Suppressor macrophage treated with lipopolysaccharide for 1 hour (primary cell): ENCODE results near the gene TECPR2.

Source experiments
- DNase-seq, 3 donors: peaks; one replicate each; pipeline ENCODE4 v3.0.0-alpha.2; 2020 to 2022

The TECPR2 gene

GRCh38 chr14:102387086-102387485 is 24.3 kb downstream of the TECPR2 start:
- no peak for DNase-seq

GRCh38 chr14:102389246-102389645 is 26.5 kb downstream of the TECPR2 start:
- DNase-seq, result peak; percentile 13 to 74 (median 67)

- DNase-seq, result no peak
These were observed 27.5 kb downstream of the TECPR2 start for GRCh38 chr14:102390064-102390855.

- DNase-seq, result no peak
These were observed 29.8 kb downstream of the TECPR2 start for GRCh38 chr14:102392506-102392905.

GRCh38 chr14:102394717-102395375 is 32.1 kb downstream of the TECPR2 start:
- DNase-seq, result no peak

GRCh38 chr14:102396521-102396920 is 33.8 kb downstream of the TECPR2 start:
- no peak for DNase-seq

- no peak for DNase-seq
These were observed 40.3 kb downstream of the TECPR2 start for GRCh38 chr14:102403028-102403427.

- no peak for DNase-seq
These were observed 44.5 kb downstream of the TECPR2 start for GRCh38 chr14:102407258-102407657.

- no peak for DNase-seq
These were observed 46.0 kb downstream of the TECPR2 start for GRCh38 chr14:102408724-102409123.

- no peak for DNase-seq
These were observed 52.9 kb downstream of the TECPR2 start for GRCh38 chr14:102415671-102416070.

- DNase-seq, result no peak
These were observed 54.3 kb downstream of the TECPR2 start for GRCh38 chr14:102417001-102417431.

- no peak for DNase-seq
These were observed 54.9 kb downstream of the TECPR2 start for GRCh38 chr14:102417646-102418045.

GRCh38 chr14:102418169-102418852 is 55.6 kb downstream of the TECPR2 start:
- no peak for DNase-seq

- no peak for DNase-seq
These were observed 56.1 kb downstream of the TECPR2 start for GRCh38 chr14:102418853-102419240.

GRCh38 chr14:102419276-102419675 is 56.5 kb downstream of the TECPR2 start:
- DNase-seq, result no peak

- no peak for DNase-seq
These were observed 57.0 kb downstream of the TECPR2 start for GRCh38 chr14:102419716-102420115.

GRCh38 chr14:102421411-102422057 is 58.8 kb downstream of the TECPR2 start:
- no peak for DNase-seq

- DNase-seq, result no peak
These were observed 61.8 kb downstream of the TECPR2 start for GRCh38 chr14:102424520-102424919.

GRCh38 chr14:102424923-102425322 is 62.2 kb downstream of the TECPR2 start:
- DNase-seq, result no peak

GRCh38 chr14:102426796-102427195 is 64.1 kb downstream of the TECPR2 start:
- no peak for DNase-seq

GRCh38 chr14:102427642-102428041 is 64.9 kb downstream of the TECPR2 start:
- DNase-seq, result no peak

- no peak for DNase-seq
These were observed 67.6 kb downstream of the TECPR2 start for GRCh38 chr14:102430212-102430908.

GRCh38 chr14:102431751-102432150 is 69.0 kb downstream of the TECPR2 start:
- DNase-seq, result no peak
